Astrocyte (in vitro differentiated cells and primary cell): ENCODE measurements around the gene CAPZB. TPM values are rescaled to one million over a fixed set of nuclear protein-coding genes. Genes with fewer than 3 reads are reported as not detected.

ENCODE experiments used
- DNase-seq: peaks from one replicate; pipeline ENCODE4 v3.0.0-alpha.2; 2010; ENCODE audit warnings: low read depth
- FAIRE-seq: peaks from 2 replicates; lab custom pipeline; 2011; peaks lifted over from hg19 to GRCh38; lab: Jason Lieb, UNC
- H2AFZ ChIP-seq: 2 replicates; pipeline ENCODE4 v1.6.0; 2012; ENCODE audit warnings: low read depth, low read length, inconsistent platforms
- H3K27ac ChIP-seq: 2 replicates; pipeline ENCODE4 v1.5.1; 2011; ENCODE audit warnings: low read depth, low read length, inconsistent platforms
- H3K27me3 ChIP-seq: 2 replicates; pipeline ENCODE4 v1.6.0; 2011; ENCODE audit warnings: low read length, inconsistent platforms; ENCODE audit not compliant: insufficient read depth
- H3K36me3 ChIP-seq: 2 replicates; pipeline ENCODE4 v1.5.1; 2011; ENCODE audit warnings: low read length, inconsistent platforms; ENCODE audit not compliant: insufficient read depth
- H3K4me1 ChIP-seq: 2 replicates; pipeline ENCODE4 v1.5.1; 2011; ENCODE audit warnings: low read length, inconsistent platforms; ENCODE audit not compliant: insufficient read depth
- H3K4me2 ChIP-seq: 2 replicates; pipeline ENCODE4 v1.6.0; 2012; ENCODE audit warnings: low read length, inconsistent platforms
- H3K4me3 ChIP-seq: 2 replicates; pipeline ENCODE4 v1.5.1; 2011; ENCODE audit warnings: low read depth, mild to moderate bottlenecking, low read length, inconsistent platforms; ENCODE audit not compliant: insufficient read depth
- H3K79me2 ChIP-seq: 2 replicates; pipeline ENCODE4 v1.6.0; 2012; ENCODE audit warnings: mild to moderate bottlenecking, low read length, inconsistent platforms; ENCODE audit not compliant: insufficient read depth
- H3K9ac ChIP-seq: 2 replicates; pipeline ENCODE4 v1.6.0; 2012; ENCODE audit warnings: mild to moderate bottlenecking, low read length, inconsistent platforms
- H3K9me3 ChIP-seq: 2 replicates; pipeline ENCODE4 v1.5.1; 2012; ENCODE audit warnings: low read depth, mild to moderate bottlenecking, low read length, inconsistent platforms; ENCODE audit not compliant: insufficient read depth
- H4K20me1 ChIP-seq: 2 replicates; pipeline ENCODE4 v1.6.0; 2012; ENCODE audit warnings: low read length, inconsistent platforms; ENCODE audit not compliant: insufficient read depth
- H3K27ac Mint-ChIP-seq: one replicate; pipeline ENCODE4 v1.8.0; 2021; ENCODE audit warnings: mild to moderate bottlenecking, mixed read lengths; ENCODE audit not compliant: unreplicated experiment
- H3K27me3 Mint-ChIP-seq: one replicate; pipeline ENCODE4 v1.8.0; 2021; ENCODE audit warnings: low read depth, mixed read lengths; ENCODE audit not compliant: unreplicated experiment
- H3K36me3 Mint-ChIP-seq: one replicate; pipeline ENCODE4 v1.8.0; 2021; ENCODE audit warnings: low read depth, mixed read lengths; ENCODE audit not compliant: unreplicated experiment
- H3K4me1 Mint-ChIP-seq: one replicate; pipeline ENCODE4 v1.8.0; 2021; ENCODE audit warnings: low read depth, mixed read lengths; ENCODE audit not compliant: unreplicated experiment
- H3K4me3 Mint-ChIP-seq: one replicate; pipeline ENCODE4 v1.8.0; 2021; ENCODE audit warnings: mild to moderate bottlenecking, moderate library complexity, mixed read lengths; ENCODE audit not compliant: unreplicated experiment
- H3K9me3 Mint-ChIP-seq: one replicate; pipeline ENCODE4 v1.8.0; 2021; ENCODE audit warnings: mild to moderate bottlenecking, mixed read lengths; ENCODE audit not compliant: unreplicated experiment
- EZH2 ChIP-seq: IDR thresholded peaks from 2 replicates; pipeline ENCODE4 v1.6.1; 2012; ENCODE audit warnings: mild to moderate bottlenecking, low read length, inconsistent platforms; ENCODE audit not compliant: insufficient read depth
- total RNA-seq: library from RNA; stranded (reverse); gene quantifications from 2 replicates; pipeline ENCODE4 v1.2.1, GENCODE V29; 2021
- TF ChIP-seq, protein P1 (sequence below): IDR thresholded peaks from 2 replicates; pipeline ENCODE4 v1.5.1; 2011; ENCODE audit warnings: low read depth, mild to moderate bottlenecking, inconsistent platforms, low read length, moderate library complexity; ENCODE audit not compliant: insufficient read depth

Gene CAPZB
- total RNA-seq, 1 donor from 2014 or later: 458 TPM

DNA sequence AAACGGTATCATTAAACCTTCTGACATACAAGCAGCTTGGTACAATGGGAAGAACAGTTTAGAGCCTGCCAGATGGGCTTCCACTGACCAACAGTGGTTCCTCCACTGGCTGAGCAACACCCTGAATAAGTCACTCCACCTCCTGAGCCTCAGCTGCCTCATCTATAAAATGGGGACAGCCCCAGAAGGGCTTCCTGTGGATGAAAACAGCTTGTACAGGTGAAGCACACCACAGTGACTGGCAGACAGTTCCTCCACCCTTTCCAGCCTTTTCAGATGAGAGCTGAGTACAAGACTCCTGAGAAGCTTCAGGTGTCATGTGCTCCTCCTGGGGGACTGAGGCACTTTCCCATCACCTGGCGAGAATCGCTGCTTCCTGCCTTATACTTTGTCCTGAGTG, 2.1 kb downstream of the CAPZB start:
- Histone ChIP-seq H2AFZ (no peak overlapping the region), H3K27me3 (no peaks in the 10 kb centered on the region), H3K4me1 (peaks cover 35% of the 10 kb centered on the region), H3K4me2 (peak overlapping the region; percentile 89), H3K4me3 (peak overlapping the region; percentile 89), H3K79me2 (peaks cover 71% of the 10 kb centered on the region), H4K20me1 (peaks cover 67% of the 10 kb centered on the region), H3K36me3 (peaks cover 2% of the 10 kb centered on the region), H3K9me3 (no peaks in the 10 kb centered on the region), H3K27ac (no peak overlapping the region), H3K9ac (peak overlapping the region; percentile 96)
- no peak for FAIRE-seq
- H3K36me3 Mint-ChIP-seq: peaks cover 9% of the 10 kb centered on the region
- DNase-seq: no peak
- TF ChIP-seq, protein P1, sequence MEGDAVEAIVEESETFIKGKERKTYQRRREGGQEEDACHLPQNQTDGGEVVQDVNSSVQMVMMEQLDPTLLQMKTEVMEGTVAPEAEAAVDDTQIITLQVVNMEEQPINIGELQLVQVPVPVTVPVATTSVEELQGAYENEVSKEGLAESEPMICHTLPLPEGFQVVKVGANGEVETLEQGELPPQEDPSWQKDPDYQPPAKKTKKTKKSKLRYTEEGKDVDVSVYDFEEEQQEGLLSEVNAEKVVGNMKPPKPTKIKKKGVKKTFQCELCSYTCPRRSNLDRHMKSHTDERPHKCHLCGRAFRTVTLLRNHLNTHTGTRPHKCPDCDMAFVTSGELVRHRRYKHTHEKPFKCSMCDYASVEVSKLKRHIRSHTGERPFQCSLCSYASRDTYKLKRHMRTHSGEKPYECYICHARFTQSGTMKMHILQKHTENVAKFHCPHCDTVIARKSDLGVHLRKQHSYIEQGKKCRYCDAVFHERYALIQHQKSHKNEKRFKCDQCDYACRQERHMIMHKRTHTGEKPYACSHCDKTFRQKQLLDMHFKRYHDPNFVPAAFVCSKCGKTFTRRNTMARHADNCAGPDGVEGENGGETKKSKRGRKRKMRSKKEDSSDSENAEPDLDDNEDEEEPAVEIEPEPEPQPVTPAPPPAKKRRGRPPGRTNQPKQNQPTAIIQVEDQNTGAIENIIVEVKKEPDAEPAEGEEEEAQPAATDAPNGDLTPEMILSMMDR: no peak
- no peak for TF ChIP-seq EZH2
- H3K4me1 Mint-ChIP-seq: peaks cover 58% of the 10 kb centered on the region
- peak overlapping the region; percentile 70 for H3K27ac Mint-ChIP-seq
- no peaks in the 10 kb centered on the region for H3K27me3 Mint-ChIP-seq
- peak overlapping the region; percentile 97 for H3K4me3 Mint-ChIP-seq
- no peaks in the 10 kb centered on the region for H3K9me3 Mint-ChIP-seq

DNA sequence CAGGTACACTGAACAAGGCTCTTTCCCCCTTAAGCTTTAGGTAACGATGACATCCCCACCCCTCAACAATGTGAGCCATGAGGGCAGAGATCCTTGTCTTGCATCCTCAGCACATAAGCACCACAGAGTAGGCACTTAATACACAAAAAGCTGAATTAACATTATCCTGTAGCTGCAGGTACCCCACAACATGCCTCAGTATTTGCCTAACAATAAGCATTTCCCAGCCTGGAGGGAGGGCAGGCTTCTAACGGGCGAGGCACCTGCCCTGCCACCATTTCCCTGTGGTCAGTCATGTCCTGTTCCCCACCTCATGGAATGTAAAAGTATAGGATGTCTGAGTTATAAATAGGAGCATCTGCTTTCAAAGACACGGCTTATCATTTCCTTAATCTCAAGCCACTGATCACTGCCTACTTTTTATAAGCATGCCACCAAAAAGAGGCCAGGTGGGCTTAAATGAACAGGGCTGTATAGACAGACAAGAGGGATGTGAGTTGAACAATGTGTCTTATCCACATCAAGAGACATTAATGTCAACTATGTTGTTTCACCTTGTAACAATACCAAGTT, 3.4 kb downstream of the CAPZB start:
- no peak overlapping the region for H3K27ac Mint-ChIP-seq
- H3K27me3 ChIP-seq: no peaks in the 10 kb centered on the region
- peaks cover 81% of the 10 kb centered on the region for H4K20me1 ChIP-seq
- no peaks in the 10 kb centered on the region for H3K27me3 Mint-ChIP-seq
- H3K4me1 ChIP-seq: peaks cover 41% of the 10 kb centered on the region
- FAIRE-seq: no peak
- H3K4me3 ChIP-seq: peak overlapping the region; percentile 7
- H2AFZ ChIP-seq: no peak overlapping the region
- H3K4me3 Mint-ChIP-seq: peak overlapping the region; percentile 97
- peaks cover 7% of the 10 kb centered on the region for H3K36me3 Mint-ChIP-seq
- H3K9ac ChIP-seq: peak overlapping the region; percentile 4
- peaks cover 50% of the 10 kb centered on the region for H3K4me1 Mint-ChIP-seq
- no peaks in the 10 kb centered on the region for H3K9me3 ChIP-seq
- H3K27ac ChIP-seq: no peak overlapping the region
- DNase-seq: no peak
- H3K79me2 ChIP-seq: peaks cover 84% of the 10 kb centered on the region
- no peaks in the 10 kb centered on the region for H3K9me3 Mint-ChIP-seq
- H3K36me3 ChIP-seq: peaks cover 2% of the 10 kb centered on the region
- H3K4me2 ChIP-seq: peak overlapping the region; percentile 89
- TF ChIP-seq, protein P1: no peak
- TF ChIP-seq EZH2: no peak

DNA sequence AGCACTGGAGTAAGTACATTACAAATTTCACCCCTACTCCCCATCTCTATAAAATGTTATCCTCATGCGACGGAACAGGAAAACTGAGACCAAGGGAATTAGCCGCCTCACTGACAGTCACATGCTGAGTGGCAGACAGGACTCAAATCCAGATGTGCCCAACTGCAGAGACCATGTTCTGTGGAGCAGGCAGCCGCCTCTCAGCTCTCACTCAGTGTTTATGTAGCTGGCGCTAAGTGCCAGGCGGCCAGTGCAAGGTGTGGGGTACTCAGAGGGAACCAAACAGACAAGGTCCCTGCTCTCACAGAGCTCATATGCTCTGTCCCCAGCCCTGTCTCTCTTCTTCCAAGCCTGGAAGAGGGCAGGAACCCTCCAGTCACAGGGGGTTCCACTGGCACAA, 5.1 kb downstream of the CAPZB start:
- H3K27me3 ChIP-seq: no peaks in the 10 kb centered on the region
- H2AFZ ChIP-seq: no peak overlapping the region
- no peak overlapping the region for H3K4me3 Mint-ChIP-seq
- TF ChIP-seq, protein P1: no peak
- TF ChIP-seq EZH2: no peak
- DNase-seq: no peak
- no peak overlapping the region for H3K27ac ChIP-seq
- peaks cover 2% of the 10 kb centered on the region for H3K36me3 ChIP-seq
- H4K20me1 ChIP-seq: peaks cover 97% of the 10 kb centered on the region
- FAIRE-seq: no peak
- H3K36me3 Mint-ChIP-seq: peaks cover 7% of the 10 kb centered on the region
- H3K4me1 ChIP-seq: peaks cover 42% of the 10 kb centered on the region
- no peak overlapping the region for H3K4me2 ChIP-seq
- peaks cover 44% of the 10 kb centered on the region for H3K4me1 Mint-ChIP-seq
- no peaks in the 10 kb centered on the region for H3K9me3 Mint-ChIP-seq
- H3K27ac Mint-ChIP-seq: no peak overlapping the region
- H3K9ac ChIP-seq: no peak overlapping the region
- no peaks in the 10 kb centered on the region for H3K27me3 Mint-ChIP-seq
- H3K4me3 ChIP-seq: no peak overlapping the region
- no peaks in the 10 kb centered on the region for H3K9me3 ChIP-seq
- peaks cover 100% of the 10 kb centered on the region for H3K79me2 ChIP-seq
